Type B pancreatic cell (in vitro differentiated cells): Measurements from ENCODE around the gene SKIDA1. TPM values are rescaled to one million over a fixed set of nuclear protein-coding genes. Genes with fewer than 3 reads are reported as not detected.

Experiments used
- DNase-seq: peaks from one replicate; pipeline ENCODE4 v3.0.0; 2021; ENCODE audit warnings: mixed read lengths; ENCODE audit not compliant: unreplicated experiment; ENCODE audit errors: extremely low spot score
- H3K27ac Mint-ChIP-seq: 2 replicates; pipeline ENCODE4 v1.8.0; 2021; ENCODE audit warnings: mild to moderate bottlenecking, mixed read lengths
- H3K27me3 Mint-ChIP-seq: 2 replicates; pipeline ENCODE4 v1.8.0; 2021; ENCODE audit warnings: mixed read lengths
- H3K36me3 Mint-ChIP-seq: 2 replicates; pipeline ENCODE4 v1.8.0; 2021; ENCODE audit warnings: mixed read lengths
- H3K4me1 Mint-ChIP-seq: one replicate; pipeline ENCODE4 v1.8.0; 2021; ENCODE audit warnings: mixed read lengths; ENCODE audit not compliant: unreplicated experiment
- H3K4me3 Mint-ChIP-seq: 2 replicates; pipeline ENCODE4 v1.8.0; 2021; ENCODE audit warnings: mild to moderate bottlenecking, mixed read lengths
- H3K9me3 Mint-ChIP-seq: 2 replicates; pipeline ENCODE4 v1.8.0; 2021; ENCODE audit warnings: mixed read lengths
- CTCF ChIP-seq: fragments of 200-600 bp; sonication (generic); conservative IDR thresholded peaks from 2 replicates; pipeline ENCODE4 v1.5.0; 2021; ENCODE audit warnings: antibody characterized with exemption, mild to moderate bottlenecking
- total RNA-seq: library from RNA; stranded (reverse); gene quantifications from 2 replicates; pipeline ENCODE4 v1.2.1, GENCODE V29; 2021; ENCODE audit warnings: low replicate concordance

Gene SKIDA1
- total RNA-seq, 1 donor from 2014 or later: 24.3 TPM

GRCh38 chr10:21534604-21535493 is 9.4 kb upstream of the SKIDA1 start:
- Mint-ChIP-seq H3K9me3 (no peaks in the 10 kb centered on the region), H3K4me3 (peak overlapping the region; percentile 90), H3K27me3 (peaks cover 3% of the 10 kb centered on the region), H3K27ac (peak overlapping the region; percentile 86), H3K4me1 (peaks cover 10% of the 10 kb centered on the region), H3K36me3 (peaks cover 8% of the 10 kb centered on the region)
- TF ChIP-seq CTCF: no peak
- DNase-seq: peak; percentile 73

GRCh38 chr10:21534280-21534586 is 8.8 kb upstream of the SKIDA1 start:
- H3K27ac Mint-ChIP-seq: peak overlapping the region; percentile 79
- H3K4me1 Mint-ChIP-seq: peaks cover 15% of the 10 kb centered on the region
- H3K36me3 Mint-ChIP-seq: peaks cover 8% of the 10 kb centered on the region
- H3K27me3 Mint-ChIP-seq: peaks cover 3% of the 10 kb centered on the region
- DNase-seq: no peak
- H3K4me3 Mint-ChIP-seq: peak overlapping the region; percentile 90
- TF ChIP-seq CTCF: no peak
- no peaks in the 10 kb centered on the region for H3K9me3 Mint-ChIP-seq

GRCh38 chr10:21533467-21534279 is 8.2 kb upstream of the SKIDA1 start, which contains the start of gene MLLT10:
TSS of gene MLLT10 (plus strand) at chr10:21534232. CDS start at chr10:21534645, 413 bp downstream.
- Mint-ChIP-seq H3K9me3 (no peaks in the 10 kb centered on the region), H3K27me3 (peaks cover 3% of the 10 kb centered on the region), H3K36me3 (peaks cover 6% of the 10 kb centered on the region), H3K27ac (peak within 1 kb of the TSS; percentile 97), H3K4me3 (peak within 1 kb of the TSS; percentile 95), H3K4me1 (peaks cover 20% of the 10 kb centered on the region)
- peak; percentile 98 for DNase-seq
- TF ChIP-seq CTCF: peak; percentile 59

GRCh38 chr10:21532694-21533466 is 7.4 kb upstream of the SKIDA1 start:
- Mint-ChIP-seq H3K27me3 (peaks cover 3% of the 10 kb centered on the region), H3K4me3 (peak overlapping the region; percentile 95), H3K9me3 (no peaks in the 10 kb centered on the region), H3K36me3 (peaks cover 3% of the 10 kb centered on the region), H3K4me1 (peaks cover 28% of the 10 kb centered on the region), H3K27ac (peak overlapping the region; percentile 97)
- no peak for DNase-seq
- TF ChIP-seq CTCF: no peak

- TF ChIP-seq CTCF: no peak
- Mint-ChIP-seq H3K27ac (no peak overlapping the region), H3K4me3 (no peak overlapping the region), H3K9me3 (no peaks in the 10 kb centered on the region), H3K36me3 (peaks cover 3% of the 10 kb centered on the region), H3K4me1 (peaks cover 29% of the 10 kb centered on the region), H3K27me3 (peaks cover 3% of the 10 kb centered on the region)
- no peak for DNase-seq
Observed at GRCh38 chr10:21531164-21531563, 5.7 kb upstream of the SKIDA1 start.
